ENCODE data around the gene ADAMTSL5.
"Not testable (repeated sequence)": the region's sequence is repeated elsewhere in the genome, so short reads cannot be mapped to it uniquely, and the experiment has no call there.

ADAMTSL5 gene

DNA sequence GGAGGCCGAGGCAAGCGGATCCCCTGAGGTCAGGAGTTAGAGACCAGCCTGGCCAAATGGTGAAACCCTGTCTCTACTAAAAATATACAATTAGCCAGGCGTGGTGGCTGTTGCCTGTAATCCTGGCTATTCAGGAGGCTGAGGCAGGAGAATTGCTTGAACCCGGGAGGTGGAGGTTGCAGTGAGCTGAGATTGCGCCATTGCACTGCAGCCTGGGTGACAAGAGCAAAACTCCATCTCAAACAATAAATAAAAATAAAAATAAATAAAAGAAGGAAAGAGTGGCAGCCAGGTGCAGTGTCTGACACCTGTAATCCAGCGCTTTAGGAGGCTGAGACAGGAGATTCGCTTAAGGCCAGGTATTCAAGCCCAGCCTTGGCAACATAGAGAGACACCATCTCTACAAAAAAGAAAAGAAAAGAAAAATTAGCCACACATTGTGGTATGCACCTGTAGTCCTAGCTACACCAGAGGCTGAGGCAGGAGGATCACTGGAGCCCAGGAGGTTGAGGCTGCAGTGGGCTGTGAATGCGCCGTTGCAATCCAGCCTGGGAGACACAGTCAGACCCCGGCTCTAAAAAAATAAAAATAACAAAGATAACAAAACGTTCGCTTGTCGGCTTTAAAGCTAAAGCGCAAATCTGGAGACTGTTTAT is 10.3 kb downstream of the ADAMTSL5 start:
- H3K9me3 ChIP-seq (ENCODE audit: insufficient read depth, low read depth, low read length) = peaks cover 4% of the 10 kb centered on the region; the same call in 1 of the 2 replicates
- no peak overlapping the region for H3K9ac ChIP-seq (ENCODE audit: low read depth, low read length)
- no peaks in the 10 kb centered on the region for H3K36me3 ChIP-seq (ENCODE audit: insufficient read depth, low read length)
- no peak overlapping the region; the same call in 1 of the 2 replicates for H3K4me3 ChIP-seq (ENCODE audit: low read length)
- H3K27ac ChIP-seq (ENCODE audit: low read depth, low read length) = no peak overlapping the region
- WGBS = 81% methylated on average over 14 of the region's 14 CpGs
- no peaks in the 10 kb centered on the region for H3K4me1 ChIP-seq (ENCODE audit: insufficient read depth, low read length)
- peaks cover 24% of the 10 kb centered on the region for H3K27me3 ChIP-seq (ENCODE audit: insufficient read depth, low read length)

DNA sequence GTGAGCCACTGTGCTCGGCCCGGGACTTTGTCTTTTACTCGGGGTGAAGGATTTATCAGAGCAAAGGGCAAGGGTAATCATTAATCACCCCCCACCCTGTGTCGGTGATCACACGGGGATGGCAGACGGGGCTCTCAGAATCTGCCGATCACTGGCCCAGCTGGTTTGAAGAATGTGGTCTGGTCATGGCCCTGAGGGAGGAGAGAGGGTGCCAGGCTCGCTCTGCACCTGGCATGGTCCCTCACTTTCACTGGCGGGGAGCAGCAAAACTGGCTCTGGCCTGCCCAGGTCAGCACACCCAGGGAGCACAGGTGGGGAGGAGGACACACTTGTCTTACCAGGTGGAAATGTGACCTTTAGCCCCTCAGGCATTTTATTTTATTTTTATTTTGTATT is 11.6 kb downstream of the ADAMTSL5 start:
- 88% methylated on average over 9 of the region's 9 CpGs for WGBS
- H3K36me3 ChIP-seq (ENCODE audit: insufficient read depth, low read length) = no peaks in the 10 kb centered on the region

DNA sequence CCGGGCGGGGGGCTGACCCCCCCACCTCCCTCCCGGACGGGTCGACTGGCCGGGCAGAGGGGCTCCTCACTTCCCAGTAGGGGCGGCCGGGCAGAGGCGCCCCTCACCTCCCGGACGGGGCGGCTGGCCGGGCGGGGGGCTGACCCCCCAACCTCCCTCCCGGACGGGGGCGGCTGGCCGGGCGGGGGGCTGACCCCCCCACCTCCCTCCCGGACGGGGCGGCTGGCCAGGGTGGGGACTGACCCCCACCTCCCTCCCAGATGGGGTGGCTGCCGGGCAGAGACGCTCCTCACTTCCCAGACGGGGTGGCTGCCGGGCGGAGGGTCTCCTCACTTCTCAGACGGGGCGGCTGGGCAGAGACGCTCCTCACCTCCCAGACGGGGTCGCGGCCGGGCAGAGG is 13.6 kb downstream of the ADAMTSL5 start:
- H3K27me3 ChIP-seq (ENCODE audit: insufficient read depth, low read length) = peaks cover 23% of the 10 kb centered on the region
- not testable (repeated sequence) for H3K4me1 ChIP-seq (ENCODE audit: insufficient read depth, low read length); H3K9me3 ChIP-seq (ENCODE audit: insufficient read depth, low read depth, low read length); H3K9ac ChIP-seq (ENCODE audit: low read depth, low read length); H3K36me3 ChIP-seq (ENCODE audit: insufficient read depth, low read length); H3K4me3 ChIP-seq (ENCODE audit: low read length); H3K27ac ChIP-seq (ENCODE audit: low read depth, low read length)
- 95% methylated on average over 14 of the region's 34 CpGs for WGBS

More for the DNA sequence above, 11.6 kb downstream of the ADAMTSL5 start:
- Histone ChIP-seq H3K9me3 (ENCODE audit: insufficient read depth, low read depth, low read length) (peaks cover 4% of the 10 kb centered on the region; the same call in 1 of the 2 replicates), H3K27me3 (ENCODE audit: insufficient read depth, low read length) (peaks cover 24% of the 10 kb centered on the region), H3K4me1 (ENCODE audit: insufficient read depth, low read length) (no peaks in the 10 kb centered on the region), H3K4me3 (ENCODE audit: low read length) (no peak overlapping the region), H3K27ac (ENCODE audit: low read depth, low read length) (no peak overlapping the region), H3K9ac (ENCODE audit: low read depth, low read length) (no peak overlapping the region)

DNA sequence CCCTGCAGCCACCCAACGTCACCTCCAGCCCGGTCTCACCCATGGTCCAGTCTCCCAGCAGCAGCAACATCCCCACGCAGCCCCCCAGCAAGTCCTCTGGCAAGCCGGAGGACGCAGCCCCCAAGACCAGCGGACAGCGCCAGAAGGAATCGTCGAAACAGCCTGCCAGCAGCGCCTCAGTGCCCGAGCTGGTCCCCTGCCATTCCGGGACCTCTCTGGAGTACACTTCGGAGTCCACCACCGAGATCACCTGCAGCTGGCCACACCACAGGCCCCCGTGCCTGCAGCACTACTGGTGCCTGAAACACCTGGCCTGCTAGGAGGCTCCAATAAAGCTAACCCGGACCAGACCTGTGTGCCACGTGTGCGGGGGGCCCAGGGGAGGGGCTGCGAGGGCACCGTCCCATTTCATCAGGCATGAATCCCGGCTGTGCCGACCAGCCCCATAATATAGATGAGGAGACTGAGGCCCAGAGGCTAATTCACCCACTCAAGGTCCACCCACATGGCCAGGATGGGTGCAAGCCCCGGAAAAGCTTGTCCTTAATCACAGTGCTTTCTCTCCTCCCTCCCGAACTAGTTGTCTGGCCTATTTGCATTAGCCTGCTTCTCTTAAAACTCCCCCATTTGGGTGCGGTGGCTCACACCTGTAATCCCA is 15.1 kb downstream of the ADAMTSL5 start:
- Histone ChIP-seq H3K36me3 (ENCODE audit: insufficient read depth, low read length) (no peaks in the 10 kb centered on the region), H3K4me3 (ENCODE audit: low read length) (no peak overlapping the region), H3K9ac (ENCODE audit: low read depth, low read length) (no peak overlapping the region), H3K9me3 (ENCODE audit: insufficient read depth, low read depth, low read length) (peaks cover 4% of the 10 kb centered on the region; the same call in 1 of the 2 replicates), H3K27ac (ENCODE audit: low read depth, low read length) (no peak overlapping the region), H3K4me1 (ENCODE audit: insufficient read depth, low read length) (no peaks in the 10 kb centered on the region), H3K27me3 (ENCODE audit: insufficient read depth, low read length) (peaks cover 18% of the 10 kb centered on the region)
- WGBS = 88% methylated on average over 25 of the region's 25 CpGs

DNA sequence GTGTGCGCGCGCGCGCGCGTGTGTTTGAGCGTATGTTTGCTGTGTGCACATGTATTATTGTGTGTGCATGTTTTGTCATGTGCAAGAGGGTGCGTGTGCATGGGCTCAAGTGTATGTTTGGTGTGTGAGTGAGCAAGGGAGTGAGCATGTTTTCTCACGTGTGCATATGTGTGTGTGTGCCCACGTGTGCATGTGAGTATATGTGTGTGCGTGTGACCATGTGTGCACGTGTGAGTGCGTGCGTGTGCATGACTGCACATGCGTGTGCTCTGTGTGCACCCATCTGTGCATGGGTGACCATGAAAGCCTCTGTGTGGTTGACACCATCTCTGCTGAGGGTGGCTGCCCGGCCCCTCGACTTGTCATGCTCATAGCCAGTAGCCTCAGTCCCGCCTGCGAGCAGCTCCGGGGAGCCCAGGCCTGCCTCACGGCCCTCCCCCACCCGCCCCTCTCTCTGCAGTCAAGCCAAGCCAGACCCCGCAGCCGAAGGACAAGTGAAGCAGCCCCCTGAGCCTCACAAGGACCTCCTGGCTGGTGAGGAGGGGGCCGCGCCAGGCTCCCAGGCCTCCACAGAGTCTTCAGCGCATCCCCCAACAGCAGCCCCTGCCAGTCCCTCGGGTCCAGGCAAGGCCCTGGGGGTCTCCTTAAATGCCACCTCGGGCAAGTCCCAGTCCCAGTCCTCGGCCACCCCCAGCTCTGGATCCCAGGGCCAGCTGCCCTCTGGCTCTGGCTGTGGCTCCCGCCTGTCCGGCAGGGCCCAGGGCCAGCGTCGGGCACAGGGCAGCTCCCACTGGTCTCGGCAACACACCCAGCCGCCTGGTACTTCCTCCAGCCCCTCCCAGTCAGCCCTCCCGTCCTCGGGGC is 15.9 kb downstream of the ADAMTSL5 start:
- 87% methylated on average over 39 of the region's 39 CpGs for WGBS
- no peak overlapping the region for H3K9ac ChIP-seq (ENCODE audit: low read depth, low read length)
- peaks cover 21% of the 10 kb centered on the region for H3K27me3 ChIP-seq (ENCODE audit: insufficient read depth, low read length)
- no peaks in the 10 kb centered on the region for H3K4me1 ChIP-seq (ENCODE audit: insufficient read depth, low read length)
- no peaks in the 10 kb centered on the region for H3K36me3 ChIP-seq (ENCODE audit: insufficient read depth, low read length)
- no peak overlapping the region for H3K4me3 ChIP-seq (ENCODE audit: low read length)
- H3K27ac ChIP-seq (ENCODE audit: low read depth, low read length) = no peak overlapping the region
- peaks cover 4% of the 10 kb centered on the region; the same call in 1 of the 2 replicates for H3K9me3 ChIP-seq (ENCODE audit: insufficient read depth, low read depth, low read length)

DNA sequence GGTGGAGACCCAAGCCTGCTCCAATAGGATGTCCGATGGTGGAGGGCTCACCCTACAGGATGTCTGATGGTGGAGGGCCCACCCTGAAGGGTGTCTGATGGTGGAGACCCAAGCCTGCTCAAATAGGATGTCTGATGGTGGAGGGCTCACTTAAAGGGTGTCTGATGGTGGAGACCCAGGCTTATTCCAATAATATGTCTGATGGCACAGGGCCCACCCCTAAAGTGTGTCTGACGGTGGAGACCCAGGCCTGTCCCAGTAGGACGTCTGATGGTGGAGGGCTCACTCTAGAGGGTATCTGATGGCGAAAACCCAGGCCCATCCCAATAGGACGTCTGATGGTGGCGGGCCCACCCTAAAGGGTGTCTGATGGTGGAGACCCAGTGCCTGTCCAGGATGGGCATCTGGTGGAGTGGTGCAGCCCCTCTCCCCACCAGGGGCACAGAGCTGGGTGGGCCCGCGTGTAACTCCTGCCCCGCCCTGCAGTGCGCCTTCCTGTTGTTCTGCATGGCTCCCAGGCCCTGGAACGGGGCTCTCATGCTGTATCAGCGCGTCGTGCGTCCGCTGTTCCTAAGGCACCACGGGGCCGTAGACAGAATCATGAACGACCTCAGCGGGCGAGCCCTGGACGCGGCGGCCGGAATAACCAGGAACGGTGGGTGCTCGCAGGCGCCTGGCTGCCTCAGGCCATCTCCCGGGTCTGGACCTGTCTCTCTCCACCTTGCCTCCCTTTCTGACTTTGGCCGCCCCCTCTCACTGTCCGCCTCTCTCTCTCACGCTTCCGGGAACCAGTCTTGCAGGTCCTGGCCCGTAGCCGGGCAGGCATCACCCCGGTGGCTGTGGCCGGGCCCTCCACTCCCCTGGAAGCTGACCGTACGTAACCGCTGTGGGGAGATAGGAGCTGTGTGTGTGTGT is 16.8 kb downstream of the ADAMTSL5 start:
- H3K9ac ChIP-seq (ENCODE audit: low read depth, low read length) = no peak overlapping the region
- peaks cover 30% of the 10 kb centered on the region for H3K27me3 ChIP-seq (ENCODE audit: insufficient read depth, low read length)
- H3K27ac ChIP-seq (ENCODE audit: low read depth, low read length) = no peak overlapping the region
- peaks cover 4% of the 10 kb centered on the region; the same call in 1 of the 2 replicates for H3K9me3 ChIP-seq (ENCODE audit: insufficient read depth, low read depth, low read length)
- no peaks in the 10 kb centered on the region for H3K4me1 ChIP-seq (ENCODE audit: insufficient read depth, low read length)
- H3K4me3 ChIP-seq (ENCODE audit: low read length) = no peak overlapping the region
- 90% methylated on average over 40 of the region's 40 CpGs for WGBS
- no peaks in the 10 kb centered on the region for H3K36me3 ChIP-seq (ENCODE audit: insufficient read depth, low read length)

DNA sequence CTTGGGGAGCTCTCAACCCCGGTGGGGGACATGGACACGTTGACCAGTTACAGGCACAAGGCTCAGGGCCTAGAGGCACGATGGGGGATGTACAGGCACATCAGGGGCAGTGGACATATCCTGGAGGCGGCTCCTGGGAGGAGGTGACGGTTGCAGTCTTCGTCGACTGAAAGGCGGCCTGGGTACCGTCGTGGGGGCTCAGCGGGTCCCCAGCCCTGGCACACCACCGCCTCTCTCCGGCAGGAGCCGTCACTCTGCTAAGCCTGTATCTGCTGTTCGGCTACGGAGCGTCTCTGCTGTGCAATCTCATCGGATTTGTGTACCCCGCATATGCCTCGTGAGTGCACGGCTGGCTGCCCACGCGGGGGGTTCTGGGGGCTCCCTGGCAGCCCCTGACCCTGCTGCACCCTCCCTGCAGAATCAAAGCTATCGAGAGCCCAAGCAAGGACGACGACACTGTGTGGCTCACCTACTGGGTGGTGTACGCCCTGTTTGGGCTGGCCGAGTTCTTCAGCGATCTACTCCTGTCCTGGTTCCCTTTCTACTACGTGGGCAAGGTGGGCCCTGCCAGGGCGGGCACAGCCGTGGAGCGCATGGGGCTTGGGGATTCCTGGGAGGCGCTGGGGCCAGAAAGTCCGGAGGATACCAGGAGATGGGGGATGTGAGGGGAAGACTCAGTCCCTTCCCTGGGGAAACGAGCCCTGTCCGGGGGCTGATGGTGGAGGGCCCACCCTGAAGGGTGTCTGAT is 17.6 kb downstream of the ADAMTSL5 start:
- peaks cover 30% of the 10 kb centered on the region for H3K27me3 ChIP-seq (ENCODE audit: insufficient read depth, low read length)
- 87% methylated on average over 37 of the region's 37 CpGs for WGBS
- no peak overlapping the region for H3K4me3 ChIP-seq (ENCODE audit: low read length)
- H3K9me3 ChIP-seq (ENCODE audit: insufficient read depth, low read depth, low read length) = peaks cover 4% of the 10 kb centered on the region; the same call in 1 of the 2 replicates
- H3K27ac ChIP-seq (ENCODE audit: low read depth, low read length) = no peak overlapping the region
- no peaks in the 10 kb centered on the region for H3K36me3 ChIP-seq (ENCODE audit: insufficient read depth, low read length)
- H3K9ac ChIP-seq (ENCODE audit: low read depth, low read length) = no peak overlapping the region
- H3K4me1 ChIP-seq (ENCODE audit: insufficient read depth, low read length) = no peaks in the 10 kb centered on the region

DNA sequence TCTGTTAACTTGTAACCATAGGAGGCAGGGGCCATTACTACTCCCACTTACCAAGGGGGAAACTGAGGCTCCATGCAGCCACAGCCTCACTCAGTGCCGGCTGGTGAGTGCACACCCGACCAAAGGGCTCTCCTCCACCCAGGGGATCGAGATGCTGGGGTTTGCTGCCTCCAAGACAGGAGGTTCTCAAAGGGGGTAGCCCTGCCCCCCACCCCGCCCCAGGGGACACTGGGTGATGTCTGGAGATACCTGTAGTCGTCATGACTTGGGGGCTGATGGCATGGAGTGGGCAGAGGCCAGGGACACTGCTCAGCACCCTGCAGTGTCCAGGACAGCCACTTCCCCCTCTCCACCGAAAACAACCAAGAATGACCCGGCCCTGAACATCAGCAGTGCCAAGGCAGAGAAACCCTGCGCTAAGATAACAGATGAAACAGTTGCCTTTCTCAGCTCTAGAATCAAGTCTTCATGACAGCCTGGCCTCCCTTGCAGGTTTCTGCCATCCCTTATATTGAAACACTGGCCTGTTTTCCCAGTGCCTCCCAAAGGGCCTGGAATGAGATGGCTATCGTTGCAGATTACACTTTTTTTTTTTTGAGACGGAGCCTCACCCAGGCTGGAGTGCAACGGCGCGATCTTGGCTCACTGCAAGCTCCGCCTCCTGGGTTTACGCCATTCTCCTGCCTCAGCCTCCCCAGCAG is 18.6 kb downstream of the ADAMTSL5 start:
- no peaks in the 10 kb centered on the region for H3K9me3 ChIP-seq (ENCODE audit: insufficient read depth, low read depth, low read length)
- H3K4me3 ChIP-seq (ENCODE audit: low read length) = no peak overlapping the region
- H3K36me3 ChIP-seq (ENCODE audit: insufficient read depth, low read length) = no peaks in the 10 kb centered on the region
- WGBS = 70% methylated on average over 15 of the region's 15 CpGs
- H3K27me3 ChIP-seq (ENCODE audit: insufficient read depth, low read length) = peaks cover 30% of the 10 kb centered on the region
- no peak overlapping the region for H3K9ac ChIP-seq (ENCODE audit: low read depth, low read length)
- 0 out of 2 replicates have a peak, but pooled peaks cover 2% of the 10 kb centered on the region for H3K4me1 ChIP-seq (ENCODE audit: insufficient read depth, low read length)
- no peak overlapping the region for H3K27ac ChIP-seq (ENCODE audit: low read depth, low read length)

DNA sequence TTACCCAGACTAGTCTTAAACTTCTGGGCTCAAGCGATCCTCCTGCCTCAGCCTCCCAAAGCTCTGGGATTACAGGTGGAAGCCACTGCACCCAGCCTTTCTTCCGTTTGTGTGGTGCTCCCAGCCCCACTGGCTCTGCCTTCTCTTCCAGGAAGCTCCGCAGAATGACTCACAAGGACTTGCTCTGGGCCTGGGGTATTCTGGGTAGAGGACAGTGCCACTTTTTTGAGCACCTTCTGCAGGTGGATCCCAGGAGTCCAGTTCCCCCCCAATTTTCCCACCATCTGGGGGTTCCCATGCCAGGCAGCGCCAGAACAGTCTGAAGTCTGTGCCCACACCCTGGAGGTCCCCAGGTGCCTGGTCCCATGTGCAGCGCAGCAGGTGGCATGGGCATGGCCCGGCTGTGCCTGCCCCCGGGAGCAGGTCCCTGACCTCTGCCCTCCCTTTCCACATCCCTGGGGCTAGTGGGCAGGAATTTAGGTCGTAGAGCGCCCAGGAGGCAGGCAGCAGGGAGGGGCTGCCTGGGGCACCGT is 20.3 kb downstream of the ADAMTSL5 start:
- no peaks in the 10 kb centered on the region for H3K36me3 ChIP-seq (ENCODE audit: insufficient read depth, low read length)
- H3K9ac ChIP-seq (ENCODE audit: low read depth, low read length) = no peak overlapping the region
- no peaks in the 10 kb centered on the region for H3K9me3 ChIP-seq (ENCODE audit: insufficient read depth, low read depth, low read length)
- peaks cover 30% of the 10 kb centered on the region for H3K27me3 ChIP-seq (ENCODE audit: insufficient read depth, low read length)
- no peak overlapping the region for H3K4me3 ChIP-seq (ENCODE audit: low read length)
- no peak overlapping the region for H3K27ac ChIP-seq (ENCODE audit: low read depth, low read length)
- WGBS = 73% methylated on average over 10 of the region's 10 CpGs
- H3K4me1 ChIP-seq (ENCODE audit: insufficient read depth, low read length) = 0 out of 2 replicates have a peak, but pooled peaks cover 3% of the 10 kb centered on the region

All from HUES64 (cell line).